GM15510 (cell line): ENCODE measurements around the gene FGF18.

Source experiments
- POLR2A ChIP-seq: IDR thresholded peaks from 3 replicates; pipeline ENCODE4 v1.6.1; 2011; ENCODE audit warnings: borderline replicate concordance; ENCODE audit not compliant: insufficient read length; ENCODE audit errors: extremely low read depth

The FGF18 gene

GRCh38 chr5:171445644-171446516 is 26.4 kb downstream of the FGF18 start:
- TF ChIP-seq POLR2A: no peak

DNA sequence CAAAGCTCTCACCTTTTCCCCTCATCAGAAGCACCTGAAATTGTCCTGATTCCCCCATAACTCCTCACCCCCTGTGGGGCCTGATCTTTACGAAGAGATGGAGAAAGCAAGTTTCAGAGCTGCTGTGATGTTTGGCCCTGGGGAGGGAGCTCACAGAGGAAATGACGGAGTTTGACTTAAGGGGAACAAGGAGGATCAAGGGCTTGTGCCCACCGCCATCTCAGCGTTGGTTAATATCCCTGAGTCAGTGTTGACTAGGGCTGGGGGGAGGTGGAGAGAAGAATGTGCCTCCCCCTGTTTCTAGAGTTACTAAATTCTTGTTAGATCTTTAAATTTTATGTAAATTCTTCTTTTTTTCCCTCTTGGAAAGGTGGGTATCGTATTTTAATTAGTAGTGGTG is 27.8 kb downstream of the FGF18 start:
- TF ChIP-seq POLR2A: no peak

DNA sequence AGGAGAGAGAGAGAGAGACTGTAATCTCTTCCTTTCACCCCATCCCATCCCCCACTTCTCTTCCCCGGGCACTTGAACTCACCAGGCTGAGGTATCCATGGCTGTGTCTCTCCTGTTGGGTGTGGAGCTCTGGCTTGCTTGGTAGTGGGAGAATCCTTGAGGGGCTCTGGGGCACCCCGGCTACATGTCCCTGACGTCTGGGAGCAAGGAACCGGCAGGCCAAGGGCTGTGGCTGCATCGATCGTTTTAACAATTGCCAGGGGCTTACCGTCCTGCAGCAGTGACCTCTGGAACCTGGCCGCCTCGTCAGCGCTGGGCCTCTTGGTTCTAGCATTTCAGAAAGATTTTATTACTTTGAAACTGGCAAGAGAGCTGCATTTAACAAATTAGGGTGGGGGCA is 30.0 kb downstream of the FGF18 start:
- TF ChIP-seq POLR2A: no peak

- TF ChIP-seq POLR2A: no peak
Measured at GRCh38 chr5:171450423-171451331, 31.2 kb downstream of the FGF18 start.

- TF ChIP-seq POLR2A: no peak
Measured at GRCh38 chr5:171451421-171451820, 32.0 kb downstream of the FGF18 start.

- no peak for TF ChIP-seq POLR2A
Measured at GRCh38 chr5:171453056-171453725, 33.7 kb downstream of the FGF18 start.

- TF ChIP-seq POLR2A: no peak
Measured at GRCh38 chr5:171453988-171454387, 34.5 kb downstream of the FGF18 start.

DNA sequence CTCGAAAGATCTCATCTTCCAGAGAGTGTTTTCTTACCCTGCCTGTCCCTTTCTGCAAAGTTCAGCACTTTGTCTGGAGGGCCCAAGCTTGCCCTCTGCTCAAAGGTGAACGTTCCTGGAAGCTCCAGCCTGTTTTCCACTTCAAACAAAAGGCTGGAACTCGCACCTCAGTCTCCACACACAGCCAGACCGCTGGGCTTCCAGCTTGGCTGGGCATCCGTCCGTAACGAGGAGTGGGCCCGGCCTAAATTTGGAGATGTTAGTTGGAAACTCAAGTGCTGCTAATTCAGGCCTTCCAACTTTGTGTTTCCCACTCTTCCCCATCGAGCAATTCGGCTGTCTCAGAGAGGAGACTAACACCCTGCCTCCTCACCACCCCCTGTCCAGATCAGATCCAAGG is 35.1 kb downstream of the FGF18 start:
- TF ChIP-seq POLR2A: no peak

GRCh38 chr5:171455522-171455921 is 36.1 kb downstream of the FGF18 start:
- TF ChIP-seq POLR2A: no peak

GRCh38 chr5:171457208-171457981 is 37.9 kb downstream of the FGF18 start:
- TF ChIP-seq POLR2A: no peak

GRCh38 chr5:171459839-171460238 is 40.4 kb downstream of the FGF18 start:
- TF ChIP-seq POLR2A: no peak

DNA sequence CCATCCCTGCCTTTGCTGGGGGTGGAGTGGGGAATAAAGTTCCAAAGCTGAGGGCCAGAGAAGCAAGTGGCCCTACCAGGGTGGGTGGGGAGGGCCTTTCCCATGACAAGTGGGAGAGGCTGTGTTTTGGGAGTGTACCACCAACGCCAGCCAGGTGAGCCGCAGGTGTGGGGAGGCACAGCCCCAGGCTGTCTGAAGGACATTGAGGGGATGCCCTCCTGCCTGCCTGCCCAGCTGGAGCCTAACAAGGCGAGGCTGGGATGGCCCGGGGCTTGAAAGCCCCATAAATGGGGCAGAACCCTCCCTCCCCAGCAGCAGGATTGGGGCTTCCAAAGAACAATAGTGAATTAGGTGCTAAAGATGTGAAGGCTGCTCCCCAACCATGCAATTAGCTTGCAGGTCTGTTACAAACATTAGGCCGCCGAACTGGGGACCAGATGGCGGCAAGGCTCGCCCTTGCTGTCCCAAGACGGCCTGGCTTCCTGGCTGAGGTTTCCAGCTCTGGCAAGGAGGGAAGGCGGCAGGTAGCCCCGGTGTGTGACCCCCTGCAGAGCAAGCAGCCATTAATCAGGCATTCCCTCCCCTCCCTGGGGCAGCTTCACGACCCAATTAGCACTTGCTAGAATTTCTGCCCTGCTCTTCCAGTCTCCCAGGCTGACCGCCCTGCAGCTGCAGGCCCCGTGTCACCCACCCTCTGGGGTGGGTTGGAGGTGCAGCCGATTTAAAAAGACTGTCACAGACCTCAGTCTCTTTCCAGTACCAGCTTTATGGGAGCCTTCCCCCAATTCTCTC is 42.9 kb downstream of the FGF18 start:
- no peak for TF ChIP-seq POLR2A

- TF ChIP-seq POLR2A: no peak
Measured at GRCh38 chr5:171462928-171463861, 43.7 kb downstream of the FGF18 start.

GRCh38 chr5:171463862-171464229 is 44.4 kb downstream of the FGF18 start:
- TF ChIP-seq POLR2A: no peak
